Ishikawa (cell line): ENCODE measurements around the gene INO80E.

ENCODE experiments used
- CEBPB ChIP-seq: IDR thresholded peaks from 2 replicates; pipeline ENCODE4 v1.6.1; 2012
- CREB1 ChIP-seq: IDR thresholded peaks from 2 replicates; pipeline ENCODE4 v1.6.1; 2012; ENCODE audit warnings: low read depth
- EGR1 ChIP-seq: IDR thresholded peaks from 2 replicates; pipeline ENCODE4 v1.6.1; 2012
- EP300 ChIP-seq: IDR thresholded peaks from 2 replicates; pipeline ENCODE4 v1.6.1; 2012; ENCODE audit warnings: borderline replicate concordance
- FOXM1 ChIP-seq: IDR thresholded peaks from 2 replicates; pipeline ENCODE4 v1.6.1; 2012; ENCODE audit warnings: low read depth, borderline replicate concordance
- NFIC ChIP-seq: IDR thresholded peaks from 2 replicates; pipeline ENCODE4 v1.6.1; 2012
- RAD21 ChIP-seq: IDR thresholded peaks from 2 replicates; pipeline ENCODE4 v1.6.1; 2012; ENCODE audit warnings: low read depth
- TAF1 ChIP-seq: IDR thresholded peaks from 2 replicates; pipeline ENCODE4 v1.6.1; 2012; ENCODE audit warnings: low read depth, mild to moderate bottlenecking
- TCF12 ChIP-seq: IDR thresholded peaks from 2 replicates; pipeline ENCODE4 v1.6.1; 2012; ENCODE audit warnings: low read depth
- TEAD4 ChIP-seq: IDR thresholded peaks from 2 replicates; pipeline ENCODE4 v1.6.1; 2012
- YY1 ChIP-seq: IDR thresholded peaks from 2 replicates; pipeline ENCODE4 v1.6.1; 2012; ENCODE audit warnings: low read depth
- ZBTB7A ChIP-seq: IDR thresholded peaks from 2 replicates; pipeline ENCODE4 v1.6.1; 2012; ENCODE audit warnings: low read depth
- TF ChIP-seq, protein P1 (sequence below): IDR thresholded peaks from 2 replicates; pipeline ENCODE4 v1.6.1; 2012
- TF ChIP-seq, protein P2 (sequence below): IDR thresholded peaks from 2 replicates; pipeline ENCODE4 v1.6.1; 2012; ENCODE audit warnings: low read depth, mild to moderate bottlenecking
- TF ChIP-seq, protein P3 (sequence below): IDR thresholded peaks from 2 replicates; pipeline ENCODE4 v1.6.1; 2012

INO80E gene

DNA sequence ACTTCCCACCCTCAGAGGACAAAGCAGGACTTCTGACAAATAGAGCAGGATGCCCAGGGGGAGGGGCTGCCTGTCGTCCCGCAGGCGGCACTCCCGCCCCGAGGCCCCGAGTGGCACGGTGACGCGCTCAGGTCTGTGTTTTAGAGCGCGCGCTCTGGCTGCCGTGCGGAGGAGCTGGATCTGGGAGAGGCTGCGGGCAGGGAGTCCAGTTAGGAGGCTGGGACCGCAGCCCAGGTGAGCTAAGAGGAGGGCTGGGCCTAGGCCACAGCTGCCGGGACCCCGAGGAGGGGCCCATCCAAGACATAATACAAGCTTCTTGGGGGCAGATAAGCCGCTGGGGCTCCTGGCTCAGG is 8.4 kb downstream of the INO80E start:
- TF ChIP-seq TCF12 (no peak), YY1 (no peak), FOXM1 (no peak), TEAD4 (no peak), RAD21 (no peak), NFIC (no peak), EGR1 (no peak), TAF1 (no peak), CEBPB (no peak), CREB1 (no peak), EP300 (no peak), ZBTB7A (no peak)
- TF ChIP-seq, protein P1, sequence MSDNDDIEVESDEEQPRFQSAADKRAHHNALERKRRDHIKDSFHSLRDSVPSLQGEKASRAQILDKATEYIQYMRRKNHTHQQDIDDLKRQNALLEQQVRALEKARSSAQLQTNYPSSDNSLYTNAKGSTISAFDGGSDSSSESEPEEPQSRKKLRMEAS: no peak
- TF ChIP-seq, protein P2, sequence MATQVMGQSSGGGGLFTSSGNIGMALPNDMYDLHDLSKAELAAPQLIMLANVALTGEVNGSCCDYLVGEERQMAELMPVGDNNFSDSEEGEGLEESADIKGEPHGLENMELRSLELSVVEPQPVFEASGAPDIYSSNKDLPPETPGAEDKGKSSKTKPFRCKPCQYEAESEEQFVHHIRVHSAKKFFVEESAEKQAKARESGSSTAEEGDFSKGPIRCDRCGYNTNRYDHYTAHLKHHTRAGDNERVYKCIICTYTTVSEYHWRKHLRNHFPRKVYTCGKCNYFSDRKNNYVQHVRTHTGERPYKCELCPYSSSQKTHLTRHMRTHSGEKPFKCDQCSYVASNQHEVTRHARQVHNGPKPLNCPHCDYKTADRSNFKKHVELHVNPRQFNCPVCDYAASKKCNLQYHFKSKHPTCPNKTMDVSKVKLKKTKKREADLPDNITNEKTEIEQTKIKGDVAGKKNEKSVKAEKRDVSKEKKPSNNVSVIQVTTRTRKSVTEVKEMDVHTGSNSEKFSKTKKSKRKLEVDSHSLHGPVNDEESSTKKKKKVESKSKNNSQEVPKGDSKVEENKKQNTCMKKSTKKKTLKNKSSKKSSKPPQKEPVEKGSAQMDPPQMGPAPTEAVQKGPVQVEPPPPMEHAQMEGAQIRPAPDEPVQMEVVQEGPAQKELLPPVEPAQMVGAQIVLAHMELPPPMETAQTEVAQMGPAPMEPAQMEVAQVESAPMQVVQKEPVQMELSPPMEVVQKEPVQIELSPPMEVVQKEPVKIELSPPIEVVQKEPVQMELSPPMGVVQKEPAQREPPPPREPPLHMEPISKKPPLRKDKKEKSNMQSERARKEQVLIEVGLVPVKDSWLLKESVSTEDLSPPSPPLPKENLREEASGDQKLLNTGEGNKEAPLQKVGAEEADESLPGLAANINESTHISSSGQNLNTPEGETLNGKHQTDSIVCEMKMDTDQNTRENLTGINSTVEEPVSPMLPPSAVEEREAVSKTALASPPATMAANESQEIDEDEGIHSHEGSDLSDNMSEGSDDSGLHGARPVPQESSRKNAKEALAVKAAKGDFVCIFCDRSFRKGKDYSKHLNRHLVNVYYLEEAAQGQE: no peak
- TF ChIP-seq, protein P3, sequence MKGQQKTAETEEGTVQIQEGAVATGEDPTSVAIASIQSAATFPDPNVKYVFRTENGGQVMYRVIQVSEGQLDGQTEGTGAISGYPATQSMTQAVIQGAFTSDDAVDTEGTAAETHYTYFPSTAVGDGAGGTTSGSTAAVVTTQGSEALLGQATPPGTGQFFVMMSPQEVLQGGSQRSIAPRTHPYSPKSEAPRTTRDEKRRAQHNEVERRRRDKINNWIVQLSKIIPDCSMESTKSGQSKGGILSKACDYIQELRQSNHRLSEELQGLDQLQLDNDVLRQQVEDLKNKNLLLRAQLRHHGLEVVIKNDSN: no peak

DNA sequence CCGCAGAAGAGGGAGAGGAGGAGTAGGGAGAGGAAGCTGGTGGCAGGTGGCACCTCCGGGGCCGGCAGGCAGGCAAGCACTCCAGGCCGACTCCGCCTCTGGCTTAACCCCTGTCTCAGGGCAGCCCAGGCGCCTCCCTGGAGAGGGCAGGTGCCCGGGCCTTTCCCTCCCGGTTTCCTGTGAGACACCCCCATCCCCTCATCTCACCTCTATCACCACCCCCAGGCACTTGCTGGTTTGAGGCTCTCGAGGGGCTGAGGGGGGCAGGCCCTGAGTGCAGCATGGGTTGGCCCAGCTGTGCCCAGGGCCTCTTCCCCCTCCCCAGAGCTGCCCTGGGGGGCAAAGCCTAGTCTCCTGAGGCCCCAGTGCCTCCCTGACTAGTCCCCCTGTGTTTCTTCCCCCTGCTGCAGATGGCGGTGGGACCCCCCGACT is 8.8 kb downstream of the INO80E start:
- TF ChIP-seq CEBPB: no peak
- TF ChIP-seq NFIC: no peak
- TF ChIP-seq EP300: no peak
- TF ChIP-seq EGR1: no peak
- no peak for TF ChIP-seq TAF1
- TF ChIP-seq TCF12: no peak
- no peak for TF ChIP-seq YY1
- TF ChIP-seq, protein P2: no peak
- no peak for TF ChIP-seq ZBTB7A
- no peak for TF ChIP-seq RAD21
- no peak for TF ChIP-seq CREB1
- TF ChIP-seq TEAD4: no peak
- TF ChIP-seq, protein P3: no peak

DNA sequence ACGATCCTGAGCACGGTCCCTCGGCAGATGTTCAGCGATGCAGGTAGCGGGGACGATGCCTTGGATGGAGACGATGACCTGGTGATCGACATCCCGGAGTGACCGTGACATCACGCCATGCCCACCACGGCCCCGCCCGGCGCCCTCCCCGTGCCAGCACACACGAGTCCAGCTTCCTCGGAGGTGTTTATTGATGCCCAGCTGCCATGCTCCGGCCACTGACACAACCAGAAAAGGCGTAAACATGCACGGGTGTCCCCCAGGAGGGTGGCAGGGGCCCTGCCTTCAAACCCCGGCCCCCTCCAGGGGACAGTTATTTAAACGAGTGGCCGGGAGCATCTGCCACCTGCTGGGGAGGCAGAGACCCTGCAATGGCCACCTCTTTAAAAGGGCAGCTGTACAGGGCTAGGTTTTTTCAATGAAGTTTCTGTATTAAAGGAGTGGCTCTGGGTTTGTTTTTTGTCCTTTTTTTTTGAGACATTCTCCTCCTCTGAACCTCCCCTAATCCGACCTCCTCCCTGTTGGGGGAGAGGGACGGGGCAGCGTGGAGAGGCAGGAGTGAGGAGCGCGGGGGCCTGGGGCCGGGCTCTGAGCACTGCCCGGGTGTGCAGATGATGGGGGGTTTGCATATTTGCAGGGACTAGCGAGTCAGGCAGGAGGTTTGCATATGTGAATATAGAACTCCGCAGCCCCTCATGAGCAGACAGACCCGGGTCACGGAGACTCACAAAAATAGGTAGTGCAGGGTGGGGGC is 9.5 kb downstream of the INO80E start:
- TF ChIP-seq, protein P1: no peak
- TF ChIP-seq YY1: 0 out of 2 replicates have a peak, but pooled peaks have one; percentile 34

DNA sequence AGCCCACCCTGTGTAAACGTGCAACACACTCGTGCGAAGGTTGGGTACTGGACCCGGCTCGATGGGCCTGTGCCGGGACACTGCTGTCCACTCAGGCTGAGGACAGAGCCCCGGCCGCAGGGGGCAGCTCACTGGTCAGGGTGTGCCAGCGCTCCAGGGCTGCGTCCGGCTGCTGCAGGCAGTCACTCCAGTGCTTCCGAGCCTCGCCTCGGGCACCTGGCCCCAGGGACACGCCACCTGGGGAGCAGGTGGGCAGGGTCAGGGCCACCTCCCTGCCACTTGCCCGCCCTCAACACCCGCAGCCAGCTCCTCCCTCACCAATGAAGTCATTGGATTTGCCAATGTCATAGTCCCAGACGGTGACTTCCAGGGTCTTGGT is 10.0 kb downstream of the INO80E start:
- TF ChIP-seq FOXM1 (no peak), ZBTB7A (no peak), RAD21 (no peak), EGR1 (no peak), CEBPB (no peak), CREB1 (no peak), EP300 (no peak), TAF1 (no peak), TEAD4 (no peak), YY1 (no peak), TCF12 (no peak)
- TF ChIP-seq, protein P2: no peak
- TF ChIP-seq, protein P1: no peak
- TF ChIP-seq, protein P3: no peak
